GM11168 (cell line): ENCODE results near the gene ALDH18A1.
"Not testable (repeated sequence)": the region's sequence is repeated elsewhere in the genome, so short reads cannot be mapped to it uniquely, and the experiment has no call there.

ENCODE experiments used
- in situ Hi-C: fragments of 300-500 bp; cut with MboI; formaldehyde crosslinking; loops from one replicate; pipeline ENCODE4 v1.12.0; 2022; ENCODE audit warnings: low sequenced_read_pairs; ENCODE audit not compliant: unreplicated experiment

ALDH18A1 gene

DNA sequence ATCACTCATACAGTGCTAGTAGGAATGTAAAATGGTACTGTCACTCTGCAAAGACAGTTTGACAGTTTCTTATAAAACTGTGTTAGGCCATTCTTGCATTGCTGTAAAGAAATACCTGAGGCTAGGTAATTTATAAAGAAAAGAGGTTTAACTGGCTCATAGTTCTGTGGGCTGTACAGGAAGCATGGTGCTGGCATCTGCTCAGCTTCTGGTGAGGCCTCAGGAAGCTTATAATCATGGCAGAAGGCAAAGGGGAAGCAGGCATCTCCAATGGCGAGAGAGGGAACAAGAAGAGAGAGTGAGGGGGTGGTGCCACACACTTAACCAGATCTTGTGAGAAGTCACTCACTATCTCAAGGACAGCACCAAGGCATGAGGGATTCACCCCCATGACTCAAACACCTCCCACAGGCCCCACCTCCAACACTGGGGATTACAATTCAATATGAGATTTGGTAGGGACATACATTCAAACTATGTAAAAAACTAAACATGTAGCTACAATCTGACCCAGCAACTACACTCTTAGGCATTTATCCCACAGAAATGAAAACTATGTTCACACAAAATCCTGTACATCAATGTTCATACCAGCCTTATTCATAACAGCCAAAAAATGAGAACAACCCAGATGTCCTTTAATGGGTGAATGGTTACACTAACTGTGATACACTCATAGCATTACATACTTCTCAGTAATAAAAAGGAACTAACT is 5.0 kb downstream of the ALDH18A1 start:
- in situ Hi-C loops = no loop called here

DNA sequence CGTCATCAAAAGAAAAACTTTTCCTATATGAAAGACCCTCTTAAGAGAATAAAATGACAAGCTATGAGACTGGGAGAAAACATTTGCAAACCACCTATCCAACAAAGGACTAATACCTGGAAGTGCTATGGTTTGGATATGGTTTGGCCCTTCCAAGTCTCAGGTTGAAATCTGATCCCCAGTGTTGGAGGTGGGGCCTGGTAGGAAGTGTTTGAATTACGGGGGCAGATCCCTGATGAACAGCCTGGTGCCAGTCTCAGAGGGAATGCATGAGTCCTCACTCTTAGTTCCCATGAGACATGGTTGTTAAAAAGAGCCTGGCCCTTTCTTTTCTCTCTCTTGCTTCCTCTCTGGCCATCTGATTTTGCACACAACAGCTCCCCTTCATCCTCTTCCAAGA is 6.3 kb downstream of the ALDH18A1 start:
- in situ Hi-C loops = no loop called here

DNA sequence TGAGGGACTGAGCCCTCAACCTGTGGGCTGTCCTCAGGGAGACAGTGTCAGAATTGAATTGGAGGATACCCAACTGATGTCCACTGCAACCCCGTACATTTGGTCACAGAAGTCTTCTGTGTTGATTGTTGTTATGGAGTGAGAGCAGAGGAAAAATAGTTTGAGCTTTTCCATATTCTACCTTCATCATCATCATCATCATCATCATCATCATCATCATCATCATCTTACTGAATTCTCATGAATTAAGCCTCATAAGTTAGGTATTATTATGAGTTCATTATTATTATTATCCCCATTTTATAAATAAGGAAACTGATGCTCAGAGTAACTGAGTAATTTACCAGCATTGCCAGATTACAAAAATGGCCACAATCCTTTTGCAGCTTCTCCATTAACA is 8.4 kb downstream of the ALDH18A1 start:
- in situ Hi-C loops = no loop called here

DNA sequence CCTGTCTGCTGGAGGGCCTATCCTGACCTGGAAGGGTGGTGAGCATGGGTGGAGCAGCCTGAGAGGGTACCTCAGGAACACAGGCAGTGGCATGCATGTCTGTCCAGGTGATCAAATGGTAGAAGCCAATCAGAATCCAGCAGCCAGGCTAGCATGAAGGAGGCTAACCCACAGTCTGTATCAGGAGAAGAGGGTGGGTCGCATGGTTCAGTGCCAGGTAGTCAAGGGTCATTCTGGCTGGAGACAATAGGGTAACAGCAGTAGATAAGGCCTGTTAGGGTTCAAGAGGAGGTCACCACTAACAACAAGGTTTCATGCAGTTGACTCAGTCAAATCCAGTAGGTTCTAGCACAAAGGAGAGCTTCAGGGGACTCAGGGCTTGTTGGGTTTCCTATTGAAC is 10.4 kb downstream of the ALDH18A1 start:
- in situ Hi-C loops = no loop called here

DNA sequence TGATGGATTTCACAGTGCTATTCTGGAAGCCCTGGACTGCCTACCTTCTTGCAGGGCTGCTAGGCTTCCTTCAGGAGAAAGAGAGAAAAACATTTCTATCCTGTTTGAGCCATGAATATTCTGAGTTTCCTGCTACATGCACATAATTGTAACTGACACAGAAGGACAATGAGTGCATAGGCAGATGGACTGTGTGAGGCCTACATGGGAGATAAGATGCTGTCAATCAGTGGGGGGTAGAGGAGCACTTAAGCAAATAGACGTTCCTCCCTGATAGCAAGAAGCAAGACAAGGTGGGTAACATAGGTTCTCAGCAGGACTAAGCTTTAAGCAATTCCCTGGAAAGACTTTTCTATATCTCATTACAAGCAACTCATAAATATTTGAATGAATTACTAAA is 11.6 kb downstream of the ALDH18A1 start:
- in situ Hi-C loops = no loop called here

DNA sequence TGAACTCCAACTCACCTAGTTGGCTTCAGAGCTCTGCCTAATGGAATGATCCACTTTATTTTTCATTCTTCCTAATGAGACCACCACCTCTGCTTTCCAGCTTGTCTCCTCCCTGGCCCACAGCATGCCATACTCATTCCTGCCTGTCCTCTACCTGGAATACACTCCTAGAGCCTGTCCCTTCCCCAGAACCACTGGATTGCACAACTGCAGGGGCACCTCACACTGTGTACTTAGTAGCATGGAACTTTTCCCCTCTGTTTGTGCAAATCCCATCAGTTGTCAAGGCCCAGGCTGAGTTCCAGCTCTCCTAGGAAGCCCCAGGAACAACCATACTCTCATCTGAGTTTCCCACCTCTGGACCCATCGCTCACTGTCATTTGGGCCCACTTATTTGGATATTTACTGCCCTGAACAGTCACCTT is 15.6 kb downstream of the ALDH18A1 start:
- in situ Hi-C loops = no loop called here

DNA sequence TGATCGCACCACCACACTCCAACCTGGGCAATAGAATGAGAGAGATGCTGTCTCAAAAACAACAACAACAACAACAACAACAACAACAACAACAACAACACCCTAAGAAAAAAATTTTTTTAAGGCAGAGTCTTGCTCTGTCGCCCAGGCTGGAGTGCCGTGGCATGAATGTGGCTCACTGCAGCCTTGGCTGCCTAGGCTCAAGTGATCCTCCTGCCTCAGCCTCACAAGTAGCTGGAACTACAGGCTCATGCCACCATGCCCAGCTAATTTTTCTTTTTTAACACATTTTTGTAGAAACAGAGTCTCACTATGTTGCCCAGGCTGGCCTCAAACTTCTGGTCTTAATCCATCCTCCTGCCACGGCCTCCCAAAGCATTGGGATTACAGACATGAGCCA is 18.6 kb downstream of the ALDH18A1 start:
- in situ Hi-C loops = no loop called here

DNA sequence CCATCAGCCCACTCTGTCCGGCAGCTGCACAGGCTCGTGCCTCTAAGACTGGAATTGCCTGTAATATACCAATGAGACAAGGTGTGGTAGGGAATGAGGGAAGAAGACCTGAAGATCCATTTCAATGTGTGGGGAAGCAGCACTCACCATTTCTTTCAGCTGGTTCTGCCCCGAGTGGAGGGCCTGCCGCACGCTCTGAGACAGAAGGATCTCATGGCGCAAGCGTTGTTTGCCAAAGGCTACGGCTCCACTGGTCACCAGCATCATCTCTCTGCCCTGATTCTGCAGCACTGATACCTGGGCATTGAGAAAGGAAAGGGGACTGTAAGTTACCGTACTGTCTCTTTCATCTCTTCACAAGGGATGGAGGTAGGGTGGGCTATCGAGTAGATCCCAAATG is 19.4 kb downstream of the ALDH18A1 start:
- in situ Hi-C loops = no loop called here

DNA sequence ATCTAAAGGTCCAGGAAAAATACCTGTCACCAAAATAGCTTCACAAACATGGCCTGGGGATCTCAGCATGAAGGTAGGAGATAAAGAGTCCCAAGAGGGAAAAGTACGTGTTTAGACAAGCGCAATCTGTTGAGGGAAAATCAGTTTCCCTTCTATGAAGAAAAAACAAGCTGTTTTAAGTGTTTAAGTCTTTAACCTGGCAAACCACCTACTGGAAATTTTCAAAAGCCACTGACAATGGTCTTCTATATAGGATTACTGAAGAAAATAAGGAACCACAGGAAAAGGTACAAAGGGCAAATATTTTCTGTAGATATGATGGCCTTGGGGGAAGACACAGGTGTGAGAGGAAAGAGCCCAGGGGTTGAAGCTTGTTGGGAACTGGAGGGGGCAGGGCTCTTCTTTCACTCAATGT is 21.2 kb downstream of the ALDH18A1 start:
- in situ Hi-C loops = no loop called here

DNA sequence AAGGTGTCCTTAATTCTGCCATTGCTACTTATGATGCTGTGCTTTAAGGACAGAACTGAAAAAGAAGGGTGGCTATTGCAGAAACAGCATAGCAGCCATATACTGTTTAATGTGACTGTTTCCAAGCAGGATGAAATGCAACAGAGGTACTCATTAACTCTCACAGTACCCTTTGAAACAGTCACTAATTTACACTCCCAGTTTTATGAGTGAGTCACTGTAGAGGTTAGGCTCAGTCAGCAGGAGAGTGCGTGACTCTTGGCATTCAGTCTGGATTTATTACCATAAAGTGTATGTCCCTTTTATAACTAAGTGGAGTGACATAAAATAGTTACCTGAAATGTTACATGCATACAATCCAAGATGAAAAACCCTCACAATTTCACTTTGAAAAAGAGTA is 27.7 kb downstream of the ALDH18A1 start:
- in situ Hi-C loops = no loop called here

DNA sequence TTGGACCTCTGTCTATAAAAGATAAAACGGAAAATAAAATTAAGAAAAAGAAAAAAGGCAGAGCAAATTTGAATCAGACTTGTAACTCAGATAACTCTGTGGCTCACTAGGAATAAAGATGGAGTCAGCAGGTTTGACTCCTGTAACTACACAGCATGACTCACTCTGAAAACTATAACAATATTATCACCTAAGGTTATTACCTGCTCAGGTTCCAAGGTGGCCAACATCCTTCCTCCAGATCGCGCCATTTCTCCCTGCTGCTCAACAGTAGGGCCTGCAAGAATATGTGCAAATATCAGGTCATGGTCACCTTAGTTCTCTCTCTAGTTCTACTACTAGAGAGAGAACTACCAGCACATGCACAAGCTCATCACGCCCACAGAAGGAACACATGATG is 30.0 kb downstream of the ALDH18A1 start:
- in situ Hi-C loops = no loop called here

DNA sequence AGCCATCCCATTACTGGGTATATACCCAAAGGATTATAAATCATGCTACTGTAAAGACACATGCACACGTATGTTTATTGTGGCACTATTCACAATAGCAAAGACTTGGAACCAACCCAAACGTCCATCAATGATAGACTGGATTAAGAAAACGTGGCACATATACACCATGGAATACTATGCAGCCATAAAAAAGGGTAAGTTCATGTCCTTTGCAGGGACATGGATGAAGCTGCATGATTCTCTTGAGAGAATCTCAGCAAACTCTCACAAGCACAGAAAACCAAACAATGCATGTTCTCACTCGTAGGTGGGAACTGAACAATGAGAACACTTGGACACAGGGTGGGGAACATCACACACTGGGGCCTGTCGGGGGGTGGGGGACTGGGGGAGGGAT is 36.1 kb downstream of the ALDH18A1 start:
- in situ Hi-C loops = not testable (repeated sequence)

DNA sequence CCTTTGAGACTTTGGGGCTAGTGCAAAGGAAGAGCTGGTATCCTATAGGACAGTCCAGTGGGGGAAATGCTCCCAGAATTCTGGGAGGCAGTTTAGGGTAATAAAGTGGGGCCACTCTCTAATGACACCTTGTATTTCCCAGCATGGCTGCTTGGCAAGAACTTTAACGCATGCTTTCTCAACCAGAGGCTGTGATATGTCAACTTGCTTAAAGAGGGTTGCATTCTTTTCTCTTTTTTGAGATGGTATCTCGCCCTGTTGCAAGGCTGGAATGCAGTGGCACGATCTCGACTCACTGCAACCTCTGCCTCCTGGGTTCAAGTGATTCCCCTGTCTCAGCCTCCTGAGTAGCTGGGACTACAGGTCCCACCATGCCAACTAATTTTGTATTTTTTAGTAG is 38.4 kb downstream of the ALDH18A1 start:
- in situ Hi-C loops = no loop called here

DNA sequence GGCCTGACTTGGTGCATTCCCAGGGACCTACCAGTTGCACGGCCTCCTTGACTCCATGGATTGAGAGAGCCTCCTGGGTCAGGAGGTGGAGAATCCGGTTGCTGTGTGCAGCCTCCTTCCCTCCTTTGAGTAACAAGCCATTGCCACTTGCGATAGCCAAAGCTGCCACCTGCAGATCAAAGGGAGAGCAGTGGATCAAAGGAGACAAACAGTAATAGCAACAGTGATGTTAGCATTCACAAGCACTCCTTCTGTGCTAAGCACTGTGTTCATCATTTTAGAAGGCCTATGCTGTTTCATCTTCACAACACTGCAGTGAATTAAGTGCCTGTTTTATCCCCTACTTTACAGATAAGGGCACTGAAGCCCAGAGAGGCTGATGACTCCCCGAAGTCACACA is 40.1 kb downstream of the ALDH18A1 start:
- in situ Hi-C loops = no loop called here

DNA sequence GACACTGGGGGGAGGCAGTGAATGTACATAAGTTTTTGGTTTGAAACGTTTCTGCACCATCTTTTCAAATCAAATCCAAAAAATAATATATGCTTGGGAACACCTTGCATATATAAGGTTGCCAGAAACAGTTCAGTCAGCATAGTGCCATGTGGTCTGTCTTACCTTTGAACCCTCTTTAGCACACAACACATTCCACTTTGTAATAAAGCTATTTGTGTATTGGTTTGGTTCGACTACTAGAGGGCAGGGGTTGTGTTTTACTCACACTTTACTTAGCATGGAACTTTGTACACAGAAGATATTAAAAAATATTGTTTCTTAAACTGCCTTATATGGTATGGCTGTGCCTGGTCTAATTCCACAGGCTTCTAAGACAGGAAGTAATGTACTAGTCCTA is 43.2 kb downstream of the ALDH18A1 start:
- in situ Hi-C loops = no loop called here

DNA sequence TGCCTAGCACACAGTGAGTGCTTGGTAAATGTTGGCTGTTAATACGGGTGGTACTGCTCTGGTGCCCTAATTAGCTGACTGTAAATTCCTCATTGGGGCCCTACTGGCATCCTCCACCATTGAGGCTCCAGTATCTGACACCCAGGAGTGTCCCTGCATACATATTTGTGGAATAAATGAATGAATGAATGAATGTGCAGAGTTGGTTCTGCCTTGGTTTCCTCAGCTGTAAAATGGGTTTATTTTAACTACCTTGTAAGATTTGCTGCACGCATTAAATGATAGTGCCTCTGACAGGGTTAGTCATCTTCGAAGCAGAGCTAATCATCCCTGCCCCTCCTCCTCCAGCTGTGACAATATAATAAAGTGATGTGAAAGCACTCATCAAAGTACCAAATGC is 45.8 kb downstream of the ALDH18A1 start:
- in situ Hi-C loops = no loop called here

DNA sequence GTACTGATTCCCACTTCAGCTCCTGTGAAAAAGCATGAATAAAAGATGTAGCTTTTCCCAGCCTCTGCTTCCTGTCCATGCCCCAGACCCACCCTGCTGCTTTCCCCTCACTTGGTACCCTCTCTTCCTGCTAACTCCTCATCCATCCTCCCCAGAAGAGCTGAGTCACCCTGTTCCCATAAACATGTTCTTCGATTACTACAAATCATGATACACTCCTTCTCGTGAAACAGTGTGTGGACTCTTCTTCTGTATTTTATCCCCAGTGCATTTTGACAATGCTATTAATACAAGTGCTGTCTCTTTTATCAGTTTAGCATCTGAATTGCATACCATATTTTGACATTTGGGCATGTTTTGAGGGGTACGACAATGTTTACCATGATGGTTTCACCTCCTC is 49.6 kb downstream of the ALDH18A1 start:
- in situ Hi-C loops = no loop called here

DNA sequence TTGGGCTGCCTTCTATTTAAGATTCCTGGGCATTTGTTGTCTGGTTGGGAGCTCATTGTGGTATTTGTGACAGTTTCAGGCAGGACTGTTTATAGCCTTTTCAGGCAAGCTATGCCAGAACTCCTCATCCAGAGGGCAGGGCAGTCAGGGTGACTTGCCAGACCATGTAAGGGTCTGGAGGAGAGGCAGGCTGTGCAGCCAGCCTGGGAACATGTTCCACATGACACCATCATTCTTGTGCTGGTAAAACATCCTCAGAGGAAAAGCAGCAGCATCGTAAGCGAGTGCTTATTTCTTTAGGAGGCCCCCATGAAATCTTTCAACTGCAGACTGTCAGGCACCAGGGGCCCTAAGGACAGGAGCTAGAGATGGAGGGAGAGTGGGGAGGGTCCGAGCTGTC is 51.3 kb downstream of the ALDH18A1 start:
- in situ Hi-C loops = no loop called here

DNA sequence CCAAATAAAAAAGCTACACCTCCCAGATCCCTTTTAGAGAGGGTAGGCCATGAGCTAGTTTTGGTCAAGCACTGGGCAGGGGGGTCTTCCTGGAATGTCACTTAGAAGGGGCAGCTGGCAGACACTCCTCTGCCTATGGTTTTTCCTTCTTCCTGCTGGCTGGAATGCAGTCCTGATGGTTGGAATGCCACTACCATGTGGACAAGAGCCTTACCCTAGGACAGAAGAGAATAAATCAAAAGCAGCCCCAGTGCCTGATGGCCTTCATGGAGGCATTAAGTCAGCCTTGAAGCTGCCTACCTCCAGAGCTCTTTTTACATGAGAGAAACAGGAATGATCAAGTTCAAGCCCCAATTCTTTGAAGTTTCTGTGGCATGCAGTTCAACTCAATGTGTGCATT is 51.9 kb downstream of the ALDH18A1 start:
- in situ Hi-C loops = no loop called here

DNA sequence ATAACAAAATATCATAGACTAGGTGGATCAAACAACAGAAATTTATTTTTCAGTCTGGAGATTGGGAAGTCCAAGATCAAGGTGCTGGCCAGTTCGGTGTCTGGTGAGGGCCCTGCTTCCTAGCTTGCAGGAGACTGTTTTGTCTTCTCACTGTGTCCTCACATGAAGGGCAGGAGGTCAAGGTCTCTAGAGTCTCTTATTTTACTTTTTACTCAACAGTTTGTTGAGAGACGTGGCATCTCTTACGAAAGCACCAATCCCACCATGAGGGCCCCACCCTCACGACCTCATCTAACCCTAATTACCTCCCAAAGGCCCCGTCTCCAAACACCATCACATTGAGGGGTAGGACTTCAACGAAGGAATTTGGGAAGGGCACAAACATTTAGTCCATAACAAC is 54.1 kb downstream of the ALDH18A1 start:
- in situ Hi-C loops = no loop called here

DNA sequence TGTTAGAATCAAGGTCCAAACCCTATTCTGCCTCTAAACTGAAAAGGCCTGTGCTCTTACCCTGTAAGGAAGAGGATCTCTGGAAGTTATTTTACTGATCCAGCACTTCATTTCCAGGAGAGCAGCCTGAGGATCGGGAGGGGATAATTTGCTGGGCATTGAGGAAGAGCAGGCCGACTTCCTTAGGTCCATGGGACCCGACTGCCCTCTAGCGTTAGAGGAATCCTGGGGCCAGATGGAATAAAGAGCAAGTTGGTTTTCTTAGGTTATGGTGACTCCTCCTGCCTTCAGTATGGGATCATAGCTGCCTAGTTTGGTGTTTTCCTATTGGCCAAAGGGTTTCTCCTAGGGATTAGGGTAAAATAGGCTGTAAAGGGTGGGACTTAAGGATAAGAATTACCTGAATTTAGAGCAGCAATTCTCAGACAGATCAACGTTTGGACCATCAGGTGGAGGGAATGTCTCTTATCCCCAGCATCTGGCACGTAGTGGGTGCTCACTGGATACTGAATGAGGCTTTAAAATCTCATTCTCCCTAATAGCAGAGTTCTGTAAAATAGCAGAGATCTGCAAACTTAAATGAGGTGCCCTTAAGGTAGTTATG is 55.3 kb downstream of the ALDH18A1 start:
- in situ Hi-C loops = no loop called here

DNA sequence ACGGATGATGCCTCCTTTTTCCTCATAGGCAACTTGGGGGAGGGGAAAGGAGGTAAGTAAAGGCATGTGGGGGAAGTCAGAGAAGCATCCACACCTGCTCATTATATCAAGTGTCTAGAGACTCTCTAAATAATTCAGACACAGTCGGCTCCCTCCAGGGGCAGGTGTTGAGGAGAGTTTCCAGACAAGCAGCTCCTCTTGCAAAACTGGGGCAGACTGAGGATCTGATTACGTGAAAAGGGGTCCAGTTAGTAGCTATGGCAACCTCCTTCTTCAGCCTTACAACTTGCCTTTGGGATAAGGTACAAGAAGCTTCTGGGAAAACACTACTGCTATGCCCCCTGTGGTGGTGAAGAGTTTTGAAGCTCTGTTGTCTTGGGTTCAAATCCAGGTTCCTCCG is 56.4 kb downstream of the ALDH18A1 start:
- in situ Hi-C loops = no loop called here
